ENCODE measurements around the gene ABHD15.

The ABHD15 gene, protein sequence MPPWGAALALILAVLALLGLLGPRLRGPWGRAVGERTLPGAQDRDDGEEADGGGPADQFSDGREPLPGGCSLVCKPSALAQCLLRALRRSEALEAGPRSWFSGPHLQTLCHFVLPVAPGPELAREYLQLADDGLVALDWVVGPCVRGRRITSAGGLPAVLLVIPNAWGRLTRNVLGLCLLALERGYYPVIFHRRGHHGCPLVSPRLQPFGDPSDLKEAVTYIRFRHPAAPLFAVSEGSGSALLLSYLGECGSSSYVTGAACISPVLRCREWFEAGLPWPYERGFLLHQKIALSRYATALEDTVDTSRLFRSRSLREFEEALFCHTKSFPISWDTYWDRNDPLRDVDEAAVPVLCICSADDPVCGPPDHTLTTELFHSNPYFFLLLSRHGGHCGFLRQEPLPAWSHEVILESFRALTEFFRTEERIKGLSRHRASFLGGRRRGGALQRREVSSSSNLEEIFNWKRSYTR

GRCh38 chr17:29566473-29567303 is at the start of gene ABHD15:
TSS of gene ABHD15 (minus strand) at chr17:29567037. CDS start at chr17:29566966, 71 bp downstream.
- peak; percentile 37 for DNase-seq (ENCODE audit: low spot score)

- peak; percentile 85 for DNase-seq (ENCODE audit: low spot score)
These were observed 48.9 kb upstream of the ABHD15 start for GRCh38 chr17:29615492-29616299.

DNA sequence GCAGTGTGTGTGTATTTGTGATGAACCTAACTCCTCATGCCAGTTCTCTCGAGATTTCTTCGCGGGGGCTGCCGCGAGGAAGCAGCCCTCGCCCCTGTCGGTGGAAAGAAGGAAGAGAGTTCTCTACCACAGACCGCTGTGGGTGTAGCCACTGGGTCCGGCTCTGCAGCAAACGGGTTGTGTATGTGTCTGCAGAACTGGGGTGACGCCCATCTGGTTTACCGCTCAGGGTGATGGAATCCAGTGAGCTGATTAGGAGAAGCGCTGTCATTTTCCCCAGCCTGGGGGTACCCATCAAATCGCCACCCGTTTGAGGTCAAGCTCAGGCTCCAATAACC is 48.2 kb upstream of the ABHD15 start:
- peak; percentile 75 for DNase-seq (ENCODE audit: low spot score)

DNA sequence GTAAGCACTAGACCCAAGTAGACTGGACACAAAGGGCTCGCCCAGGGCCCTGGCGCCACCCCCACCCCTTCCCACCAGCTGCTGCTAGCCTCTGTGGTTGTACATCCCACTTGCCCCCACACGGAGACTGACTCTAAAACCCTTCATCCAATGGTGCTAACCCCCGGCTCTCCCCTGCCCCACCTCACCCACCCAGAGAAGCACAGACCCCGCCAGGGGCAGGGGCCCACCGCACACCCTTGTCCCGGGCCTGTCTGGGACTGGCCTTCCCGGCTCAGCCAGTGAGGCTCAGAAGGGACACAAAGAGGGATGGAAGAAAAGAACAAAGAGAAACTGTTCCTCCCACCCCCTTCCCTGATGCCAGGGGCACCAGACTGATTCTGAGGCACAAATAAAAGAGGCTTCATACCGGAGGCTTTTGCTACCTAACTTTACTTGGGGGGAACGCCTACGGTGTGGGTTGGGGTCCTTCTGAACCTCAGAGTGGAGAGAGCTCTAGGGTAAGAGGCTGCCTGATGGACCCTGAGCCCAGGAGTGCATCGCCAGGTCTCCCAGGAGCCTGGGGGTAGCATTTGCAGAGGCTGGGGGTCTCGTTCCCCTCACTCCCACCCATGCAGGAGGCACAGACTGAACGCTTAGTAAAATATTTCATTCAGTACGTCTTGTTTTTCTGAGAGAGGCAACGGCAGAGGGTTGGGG is 47.7 kb upstream of the ABHD15 start:
- no peak for DNase-seq (ENCODE audit: low spot score)

DNA sequence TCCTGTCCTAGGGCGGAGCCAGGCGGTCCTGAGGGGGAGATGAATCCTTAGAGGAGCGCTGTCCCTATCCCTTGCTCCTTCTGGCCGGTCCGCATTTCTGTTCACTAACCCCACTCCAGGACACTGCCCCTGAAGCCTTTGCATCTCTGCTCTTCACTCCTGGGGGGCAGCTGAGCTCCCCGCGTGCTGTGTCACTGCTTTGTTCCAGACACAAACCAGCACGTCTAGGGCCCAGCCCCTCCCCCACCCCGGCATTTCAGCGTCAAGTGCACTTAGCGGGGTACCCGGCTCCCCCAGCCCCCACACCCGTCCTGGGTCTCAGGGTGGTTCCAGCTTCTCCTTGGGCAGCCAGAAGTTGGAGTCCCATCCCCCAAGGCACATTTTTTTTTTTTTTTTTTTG is 47.0 kb upstream of the ABHD15 start:
- DNase-seq (ENCODE audit: low spot score), result no peak

- peak; percentile 90 for DNase-seq (ENCODE audit: low spot score)
These were observed 46.6 kb upstream of the ABHD15 start for GRCh38 chr17:29613352-29613837.

DNA sequence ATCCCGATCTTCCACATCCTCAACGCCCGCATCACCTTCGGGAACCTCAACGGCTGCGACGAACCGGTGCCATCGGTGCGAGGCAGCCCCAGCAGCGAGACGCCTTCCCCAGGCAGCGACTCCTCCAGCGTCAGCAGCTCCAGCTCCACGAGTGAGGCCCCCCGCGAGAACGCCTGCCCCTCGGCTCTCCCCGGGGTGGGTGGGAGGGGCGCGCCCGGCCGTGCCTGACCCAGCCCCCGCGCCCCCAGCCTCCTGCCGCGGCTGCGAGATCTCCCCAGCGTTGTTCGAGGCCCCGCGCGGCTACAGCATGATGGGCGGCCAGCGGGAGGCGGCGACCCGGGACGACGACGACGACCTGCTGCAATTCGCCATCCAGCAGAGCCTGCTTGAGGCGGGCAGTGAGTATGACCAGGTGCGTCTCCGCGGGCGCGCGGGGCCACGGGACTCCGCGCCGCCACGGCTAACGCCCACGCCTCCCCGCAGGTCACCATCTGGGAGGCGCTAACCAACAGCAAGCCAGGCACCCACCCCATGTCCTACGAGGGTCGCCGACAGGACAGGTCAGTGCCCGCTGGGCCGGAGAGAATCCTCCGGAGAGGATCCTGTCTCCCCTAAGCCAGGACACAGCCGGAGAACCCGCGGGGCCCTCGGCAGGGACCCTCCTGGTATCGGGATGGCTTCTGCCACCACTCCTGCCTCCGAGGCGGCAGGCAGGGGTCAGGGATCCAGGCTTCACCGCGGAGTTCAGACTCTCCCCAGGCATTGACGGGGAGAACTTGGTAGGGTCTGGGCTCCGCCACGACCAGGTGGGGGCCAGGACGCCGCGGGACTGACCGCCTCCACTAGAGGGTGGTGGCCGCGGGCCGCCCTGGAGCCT is 45.8 kb upstream of the ABHD15 start:
- DNase-seq (ENCODE audit: low spot score), result no peak

GRCh38 chr17:29612094-29612403 is 45.2 kb upstream of the ABHD15 start:
- no peak for DNase-seq (ENCODE audit: low spot score)

DNA sequence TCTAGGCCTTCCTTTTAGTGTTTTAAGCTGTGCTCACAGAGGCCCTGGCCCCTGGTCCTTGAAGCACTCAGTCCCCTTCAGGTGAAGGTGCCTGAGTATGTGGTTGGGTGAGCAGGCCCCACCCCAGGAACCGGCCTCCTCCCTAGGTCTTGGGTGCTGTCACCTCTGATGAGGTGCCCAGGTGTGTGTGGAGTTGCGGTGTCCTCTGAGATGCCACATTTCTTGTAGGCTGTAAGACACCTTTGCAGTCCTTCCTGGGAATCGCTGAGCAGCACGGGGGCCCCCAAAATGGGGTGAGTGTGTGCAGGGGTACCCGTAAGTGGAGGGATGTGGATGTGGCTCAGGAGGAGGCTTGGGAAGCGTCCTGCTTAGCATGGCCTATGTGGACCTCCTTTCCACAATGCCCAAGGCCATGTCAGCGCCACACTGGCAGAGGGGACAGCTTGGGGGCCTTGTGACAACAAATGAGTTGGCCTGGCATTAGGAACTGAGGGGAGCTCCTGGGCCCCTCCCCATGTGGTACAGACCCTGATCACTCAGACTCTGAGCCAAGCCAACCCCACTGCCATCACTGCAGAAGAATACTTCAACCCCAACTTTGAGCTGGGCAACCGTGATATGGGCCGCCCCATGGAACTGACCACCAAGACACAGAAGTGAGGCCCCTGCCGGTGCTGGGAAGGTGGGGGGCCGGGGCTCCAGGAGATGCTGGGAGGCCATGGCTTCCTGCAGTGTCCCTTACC is 44.7 kb upstream of the ABHD15 start:
- DNase-seq (ENCODE audit: low spot score), result no peak

GRCh38 chr17:29610395-29610794 is 43.6 kb upstream of the ABHD15 start:
- no peak for DNase-seq (ENCODE audit: low spot score)

GRCh38 chr17:29608986-29609385 is 42.1 kb upstream of the ABHD15 start:
- no peak for DNase-seq (ENCODE audit: low spot score)

DNA sequence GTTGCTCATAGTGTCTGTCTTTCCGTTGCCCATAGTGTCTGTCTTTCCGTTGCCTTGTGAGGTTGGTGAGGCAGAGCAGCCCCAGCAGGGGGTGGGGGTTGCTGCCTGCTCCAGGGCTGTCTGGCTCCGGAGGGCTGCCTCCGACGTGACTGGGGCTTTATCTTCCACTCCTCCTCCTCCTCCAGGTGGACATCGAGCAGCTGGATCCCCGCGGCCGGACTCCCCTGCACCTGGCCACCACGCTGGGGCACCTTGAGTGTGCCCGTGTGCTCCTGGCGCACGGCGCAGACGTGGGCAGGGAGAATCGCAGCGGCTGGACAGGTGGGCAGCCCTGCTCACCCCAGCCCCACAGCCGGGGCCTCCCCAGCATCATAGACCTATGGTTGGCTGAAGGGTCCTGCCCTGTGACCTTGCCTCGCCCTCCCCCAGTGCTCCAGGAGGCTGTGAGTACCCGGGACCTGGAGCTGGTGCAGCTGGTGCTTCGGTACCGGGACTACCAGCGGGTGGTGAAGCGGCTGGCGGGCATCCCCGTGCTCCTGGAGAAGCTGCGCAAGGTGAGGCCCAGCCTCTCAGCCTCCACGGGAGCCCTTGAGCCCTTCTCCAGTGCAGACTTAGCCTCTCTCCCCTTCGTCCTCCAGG is 40.8 kb upstream of the ABHD15 start:
- no peak for DNase-seq (ENCODE audit: low spot score)

GRCh38 chr17:29603109-29603674 is 36.4 kb upstream of the ABHD15 start:
- no peak for DNase-seq (ENCODE audit: low spot score)

GRCh38 chr17:29597361-29598172 is 30.7 kb upstream of the ABHD15 start:
- no peak for DNase-seq (ENCODE audit: low spot score)

GRCh38 chr17:29596811-29597210 is 30.0 kb upstream of the ABHD15 start:
- no peak for DNase-seq (ENCODE audit: low spot score)

GRCh38 chr17:29595943-29596774 is 29.3 kb upstream of the ABHD15 start:
- no peak for DNase-seq (ENCODE audit: low spot score)
